GM19099 (cell line): Measurements from ENCODE around the gene MYO7A.

ENCODE experiments used
- POLR2A ChIP-seq: IDR thresholded peaks from 3 replicates; pipeline ENCODE4 v1.6.1; 2011; ENCODE audit warnings: low read depth; ENCODE audit not compliant: insufficient read length; ENCODE audit errors: extremely low read depth

The MYO7A gene

GRCh38 chr11:77215106-77215505, 87.1 kb downstream of the MYO7A start:
- TF ChIP-seq POLR2A = no peak

DNA sequence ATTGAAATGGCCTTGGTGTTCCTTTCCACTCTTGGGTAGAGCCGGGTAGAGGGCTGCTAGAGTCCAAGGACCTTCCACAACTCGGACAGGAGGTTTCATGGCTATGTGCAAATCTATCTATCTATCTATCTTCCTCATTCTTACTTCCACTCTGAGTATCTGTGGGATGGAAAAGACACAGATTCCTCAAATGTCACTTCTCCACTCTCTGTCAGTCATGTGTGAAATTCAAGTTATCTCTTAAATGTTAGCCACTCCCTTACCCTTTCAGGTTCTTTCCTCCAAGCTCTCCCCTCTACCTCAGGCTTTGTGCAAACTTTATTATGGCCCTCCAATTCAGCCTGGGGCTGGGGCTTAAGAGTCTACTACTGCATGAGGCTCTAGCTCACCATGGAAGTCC, 89.1 kb downstream of the MYO7A start:
- TF ChIP-seq POLR2A = no peak

DNA sequence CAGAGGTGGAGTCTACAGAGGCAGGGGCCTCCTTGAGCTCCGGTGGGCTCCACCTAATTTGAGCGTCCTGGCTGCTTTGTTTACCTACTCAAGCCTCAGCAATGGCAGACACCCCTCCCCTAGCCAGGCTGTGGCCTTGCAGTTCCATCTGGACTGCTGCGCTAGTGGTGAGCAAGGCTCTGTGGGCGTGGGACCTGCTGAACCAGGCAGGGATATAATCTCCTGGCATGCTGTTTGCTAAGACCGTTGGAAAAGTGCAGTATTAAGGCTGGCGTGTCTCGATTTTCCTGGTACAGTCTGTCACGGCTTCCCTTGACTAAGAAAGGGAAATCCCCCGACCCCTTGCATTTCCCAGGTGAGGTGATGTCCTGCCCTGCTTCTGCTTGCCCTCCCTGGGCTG, 95.8 kb downstream of the MYO7A start:
- TF ChIP-seq POLR2A = no peak

- no peak for TF ChIP-seq POLR2A
Observed at GRCh38 chr11:77230878-77231605, 103.0 kb downstream of the MYO7A start.

- TF ChIP-seq POLR2A = no peak
Observed at GRCh38 chr11:77231800-77232199, 103.8 kb downstream of the MYO7A start.

DNA sequence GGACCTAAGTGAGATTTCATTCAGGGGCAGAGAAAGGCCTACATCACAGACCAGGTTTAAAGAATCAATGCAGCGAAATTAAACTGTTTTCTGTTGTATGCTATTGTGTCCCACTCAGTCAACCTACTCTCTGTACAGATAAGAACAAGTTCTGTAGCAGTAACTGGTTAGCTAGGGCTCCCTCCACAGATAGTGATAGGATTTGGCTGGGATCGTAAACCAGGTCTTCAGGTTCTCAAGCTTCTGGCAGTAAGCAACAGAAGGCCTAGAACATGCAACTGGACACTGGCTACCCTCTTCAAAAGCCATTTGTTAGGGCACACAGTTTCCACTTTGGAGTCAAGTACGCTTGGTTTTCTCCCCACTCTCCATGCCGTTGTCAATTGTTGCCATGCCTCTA, 104.2 kb downstream of the MYO7A start:
- TF ChIP-seq POLR2A = no peak

DNA sequence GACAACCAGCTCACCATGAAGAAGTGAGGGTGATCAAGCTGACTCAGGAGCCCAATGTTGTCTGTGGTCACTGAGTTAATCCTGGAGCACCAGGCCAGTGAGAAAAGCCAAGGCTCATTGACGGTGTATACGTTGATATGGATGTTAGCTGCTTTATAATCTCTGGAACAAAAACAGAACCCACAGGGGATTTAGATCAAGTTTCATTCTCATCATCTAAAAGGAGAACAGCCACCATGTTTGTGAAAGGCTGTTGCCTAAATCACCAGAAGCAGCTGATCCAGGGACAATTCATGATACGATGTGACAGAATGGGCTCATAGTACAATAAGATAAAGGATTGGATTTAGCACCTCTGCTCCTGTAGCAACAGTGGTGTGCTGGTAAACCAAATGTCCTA, 105.0 kb downstream of the MYO7A start:
- TF ChIP-seq POLR2A = no peak

DNA sequence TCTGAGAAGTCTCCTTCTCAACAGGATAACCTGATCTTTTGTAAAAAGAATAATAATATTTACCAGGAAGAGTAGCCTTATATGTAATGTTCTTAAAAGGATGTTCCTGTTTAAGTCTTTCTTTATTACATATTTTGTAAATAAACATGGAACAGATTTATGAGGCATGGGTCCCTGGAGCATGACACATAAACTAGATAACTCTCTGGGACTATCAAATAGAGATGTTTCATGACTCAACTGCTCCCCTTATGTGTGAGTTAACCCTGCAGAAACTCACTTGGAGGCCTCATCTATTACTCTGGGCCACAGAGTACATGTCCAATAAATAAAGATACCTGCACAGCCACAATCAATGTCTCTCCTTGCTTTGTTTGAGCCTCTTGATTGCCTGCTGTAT, 108.9 kb downstream of the MYO7A start:
- no peak for TF ChIP-seq POLR2A

GRCh38 chr11:77244277-77245027, 116.4 kb downstream of the MYO7A start:
- no peak for TF ChIP-seq POLR2A

DNA sequence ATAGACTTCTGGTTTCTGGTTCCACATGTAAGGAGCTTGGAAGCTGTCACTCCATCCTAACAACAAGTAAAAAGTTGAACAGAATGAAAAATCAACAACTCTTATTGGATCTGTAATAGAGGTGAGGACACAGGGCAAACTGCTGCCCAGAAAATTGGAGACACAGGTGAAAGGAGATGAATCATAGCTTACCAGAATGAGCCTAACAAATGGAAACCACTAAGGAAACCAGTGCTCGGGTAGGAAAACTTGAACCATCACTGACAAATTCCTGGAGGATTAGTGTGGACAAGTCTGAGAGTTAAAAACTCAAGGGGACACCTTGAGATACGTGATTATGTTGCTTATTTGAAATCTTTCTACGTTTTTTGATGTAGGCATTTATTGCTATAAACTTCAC, 121.4 kb downstream of the MYO7A start:
- TF ChIP-seq POLR2A = no peak

GRCh38 chr11:77250881-77251640, 123.0 kb downstream of the MYO7A start:
- no peak for TF ChIP-seq POLR2A

DNA sequence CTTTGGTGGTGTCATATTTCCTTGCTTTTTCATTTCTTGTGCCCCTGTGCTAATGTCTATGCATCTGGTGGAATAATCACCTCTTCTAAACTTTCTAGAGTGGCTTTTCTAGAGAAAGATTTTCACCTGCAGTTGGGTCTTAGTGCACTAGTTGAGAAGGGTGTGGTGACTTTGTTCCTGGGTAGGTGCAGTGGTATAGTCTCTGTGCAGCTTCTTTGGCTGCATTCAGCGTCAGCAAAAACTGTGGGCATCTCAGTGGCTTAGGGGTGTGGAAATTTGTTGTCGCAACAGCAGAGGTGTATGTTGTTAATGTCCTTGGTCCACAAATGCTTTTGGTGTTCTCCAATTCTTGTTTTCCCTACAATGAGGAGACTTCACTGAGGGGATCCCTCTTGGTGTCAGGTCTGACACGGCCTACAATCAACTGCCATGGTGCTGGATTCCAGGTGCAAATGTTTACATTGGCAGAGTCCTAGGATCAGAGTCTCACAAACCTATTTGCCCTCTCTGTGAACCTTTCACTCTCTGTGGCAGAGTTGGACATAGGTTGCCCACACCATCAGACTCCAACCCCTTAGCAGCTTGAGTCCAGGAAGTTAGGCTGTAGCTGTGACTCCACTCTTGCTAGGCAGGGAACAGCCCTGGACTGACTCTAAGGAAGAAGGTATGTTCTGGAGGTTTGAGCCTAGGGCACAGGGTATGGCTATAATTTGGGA, 124.7 kb downstream of the MYO7A start:
- no peak for TF ChIP-seq POLR2A

- TF ChIP-seq POLR2A = no peak
Observed at GRCh38 chr11:77253690-77254089, 125.6 kb downstream of the MYO7A start.

DNA sequence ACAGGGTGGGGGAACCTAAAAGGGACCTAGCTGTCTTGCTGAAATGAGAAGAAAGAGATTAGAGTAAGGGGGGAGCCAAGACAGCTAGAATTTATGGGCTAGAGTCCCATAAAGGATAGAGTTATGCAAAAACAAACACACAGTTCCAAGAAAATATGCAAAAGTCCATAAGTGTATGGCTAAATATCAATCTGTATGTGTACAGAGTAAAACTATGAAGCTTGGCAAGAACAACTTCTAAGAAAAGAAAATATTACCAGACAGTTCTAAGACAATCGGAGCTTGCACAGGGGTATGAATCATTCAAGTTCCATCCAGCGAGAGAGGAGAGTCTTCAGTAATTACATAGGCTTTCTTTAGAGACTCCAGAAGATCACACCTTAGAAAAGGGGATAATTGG, 131.6 kb downstream of the MYO7A start:
- TF ChIP-seq POLR2A = no peak

DNA sequence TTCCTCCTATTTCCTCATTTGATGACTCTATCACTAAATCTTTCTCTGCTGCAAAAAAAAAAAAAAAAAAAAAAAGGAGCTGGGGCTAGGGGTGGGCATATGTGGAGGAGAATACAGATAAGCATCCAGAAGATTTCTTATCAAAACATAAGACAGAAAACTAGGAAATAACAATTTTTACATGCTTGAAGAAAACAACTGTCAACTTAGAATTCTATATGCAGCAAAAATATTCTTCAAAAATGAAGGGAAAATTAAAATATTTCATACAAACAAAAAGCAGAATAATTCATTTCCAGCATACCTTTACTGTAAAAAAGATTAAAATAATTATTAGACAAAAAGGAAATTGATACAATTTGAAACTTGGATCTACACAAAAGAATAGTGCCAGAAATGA, 134.8 kb downstream of the MYO7A start:
- TF ChIP-seq POLR2A = no peak
